GM12892 (cell line): ENCODE measurements around the gene SEMA6D.

ENCODE experiments used
- POLR2A ChIP-seq: IDR thresholded peaks from 2 replicates; pipeline ENCODE4 v1.6.1; 2011; ENCODE audit warnings: low read depth, low read length, control low read depth
- POLR2AphosphoS5 ChIP-seq: IDR thresholded peaks from 2 replicates; pipeline ENCODE4 v1.6.1; 2011; ENCODE audit warnings: low read depth, low read length, control low read depth
- TAF1 ChIP-seq: IDR thresholded peaks from 2 replicates; pipeline ENCODE4 v1.6.1; 2011; ENCODE audit warnings: low read depth, mild to moderate bottlenecking, control low read depth, low read length, borderline replicate concordance

- TF ChIP-seq POLR2A: no peak
- no peak for TF ChIP-seq POLR2AphosphoS5
- TF ChIP-seq TAF1: no peak
These were observed 49.1 kb downstream of the SEMA6D start for GRCh38 chr15:47766406-47766805.
